Measurements from ENCODE around the gene NME2.

- TF ChIP-seq POLR2A (IDR thresholded peaks at IDR 0.05; ENCODE audit: low read depth, low read length) = no peak
- TF ChIP-seq POLR2AphosphoS5 (IDR thresholded peaks at IDR 0.05; ENCODE audit: low read depth, low read length) = no peak
Measured at GRCh38 chr17:51188271-51188833, 22.1 kb downstream of the NME2 start.
